Measurements from ENCODE around the gene NOS2. TPM values are rescaled to one million over a fixed set of nuclear protein-coding genes. Genes with fewer than 3 reads are reported as not detected.
A peak's percentile ranks its signal among the peaks of the same experiment; 100 is the strongest.

Gene NOS2
- total RNA-seq, 1 experiment from 2014 or later, result 0.35 TPM

GRCh38 chr17:27797390-27798091, 2.8 kb downstream of the NOS2 start:
- H3K27me3 Mint-ChIP-seq (ENCODE audit: low read depth), result peaks cover 46% of the 10 kb centered on the region

More at GRCh38 chr17:27797390-27798091, 2.8 kb downstream of the NOS2 start:
- Histone ChIP-seq H3K23me2 (ENCODE audit: insufficient read length, low read depth, low read length, poor library complexity, severe bottlenecking) (peaks cover 8% of the 10 kb centered on the region), H2BK15ac (ENCODE audit: low read depth, low read length) (no peak overlapping the region), H4K5ac (ENCODE audit: insufficient read length, low read depth, low read length) (no peak overlapping the region), H4K91ac (ENCODE audit: insufficient read length, low read depth, low read length) (no peak overlapping the region), H3K9ac (ENCODE audit: extremely low read depth, insufficient read length, low read length) (no peak overlapping the region), H2BK12ac (ENCODE audit: insufficient read length, low read depth, low read length) (no peak overlapping the region), H3K18ac (ENCODE audit: insufficient read length, low read depth, low read length) (no peak overlapping the region), H4K20me1 (ENCODE audit: control insufficient read depth, insufficient read depth, insufficient read length) (no peaks in the 10 kb centered on the region), H3K79me1 (ENCODE audit: insufficient read depth, low read depth, low read length, poor library complexity, severe bottlenecking) (no peaks in the 10 kb centered on the region), H3K79me2 (ENCODE audit: insufficient read depth, low read length) (no peaks in the 10 kb centered on the region; the same call in 1 of the 2 replicates), H3K4me2 (ENCODE audit: insufficient read depth, insufficient read length, low read length) (no peak overlapping the region), H2BK120ac (ENCODE audit: low read depth, low read length, poor library complexity, severe bottlenecking) (no peak overlapping the region), H3K4ac (ENCODE audit: low read depth, low read length) (no peak overlapping the region), H3K23ac (ENCODE audit: insufficient read length, low read depth, low read length) (no peak overlapping the region), H3K14ac (ENCODE audit: insufficient read depth, low read length) (no peak overlapping the region), H2BK5ac (ENCODE audit: insufficient read length, low read length) (no peak overlapping the region), H3K9me3 (ENCODE audit: control insufficient read depth, low read depth, low read length) (no peaks in the 10 kb centered on the region), H2AFZ (ENCODE audit: low read length) (no peak overlapping the region), H4K8ac (replicated peaks; ENCODE audit: insufficient read length, low read depth, low read length) (no peak overlapping the region), H3K27me3 (ENCODE audit: insufficient read depth, low read length) (peaks cover 5% of the 10 kb centered on the region; the same call in 1 of the 2 replicates), H2AK5ac (ENCODE audit: insufficient read length, low read length) (no peak overlapping the region), H3K56ac (ENCODE audit: insufficient read length, low read depth, low read length) (no peak overlapping the region), H2BK20ac (ENCODE audit: low read depth, low read length, poor library complexity, severe bottlenecking) (no peak overlapping the region), H3T11ph (ENCODE audit: low read length) (no peak overlapping the region), H3K4me1 (ENCODE audit: insufficient read depth, low read length) (no peaks in the 10 kb centered on the region), H3K27ac (ENCODE audit: insufficient read length, low read depth, low read length) (no peak overlapping the region)
- DNase-seq, result no peak
- Mint-ChIP-seq H3K4me1 (peaks cover 4 to 14% of the 10 kb centered on the region in 2 experiments), H3K9me3 (no peaks in the 10 kb centered on the region; a peak in 1 of 5 replicates), H3K36me3 (ENCODE audit: insufficient read depth in 1 of 3, low read depth in 3 of 3) (no peaks in the 10 kb centered on the region), H3K4me3 (no peak overlapping the region), H3K27ac (no peak overlapping the region)
- TF ChIP-seq, protein P1, sequence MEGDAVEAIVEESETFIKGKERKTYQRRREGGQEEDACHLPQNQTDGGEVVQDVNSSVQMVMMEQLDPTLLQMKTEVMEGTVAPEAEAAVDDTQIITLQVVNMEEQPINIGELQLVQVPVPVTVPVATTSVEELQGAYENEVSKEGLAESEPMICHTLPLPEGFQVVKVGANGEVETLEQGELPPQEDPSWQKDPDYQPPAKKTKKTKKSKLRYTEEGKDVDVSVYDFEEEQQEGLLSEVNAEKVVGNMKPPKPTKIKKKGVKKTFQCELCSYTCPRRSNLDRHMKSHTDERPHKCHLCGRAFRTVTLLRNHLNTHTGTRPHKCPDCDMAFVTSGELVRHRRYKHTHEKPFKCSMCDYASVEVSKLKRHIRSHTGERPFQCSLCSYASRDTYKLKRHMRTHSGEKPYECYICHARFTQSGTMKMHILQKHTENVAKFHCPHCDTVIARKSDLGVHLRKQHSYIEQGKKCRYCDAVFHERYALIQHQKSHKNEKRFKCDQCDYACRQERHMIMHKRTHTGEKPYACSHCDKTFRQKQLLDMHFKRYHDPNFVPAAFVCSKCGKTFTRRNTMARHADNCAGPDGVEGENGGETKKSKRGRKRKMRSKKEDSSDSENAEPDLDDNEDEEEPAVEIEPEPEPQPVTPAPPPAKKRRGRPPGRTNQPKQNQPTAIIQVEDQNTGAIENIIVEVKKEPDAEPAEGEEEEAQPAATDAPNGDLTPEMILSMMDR (conservative IDR thresholded peaks at IDR 0.05), result peak; percentile 35; the same call in 1 of the 3 replicates
- WGBS (ENCODE audit: extremely low coverage, insufficient read length, low lambda C conversion rate), result no CpG with 5 or more reads among the region's 9 CpGs

Data from H9 (cell line).